GM20000 (cell line): ENCODE results near the gene TEX44.

Experiments
- DNase-seq: peaks from one replicate; pipeline ENCODE4 v3.0.0; 2012; ENCODE audit warnings: low spot score
- TF ChIP-seq, protein P1 (sequence below): IDR thresholded peaks from 2 replicates; pipeline ENCODE4 v1.5.1; 2012; ENCODE audit warnings: mild to moderate bottlenecking, control low read depth; ENCODE audit errors: extremely low read depth, missing control alignments

TEX44 gene

DNA sequence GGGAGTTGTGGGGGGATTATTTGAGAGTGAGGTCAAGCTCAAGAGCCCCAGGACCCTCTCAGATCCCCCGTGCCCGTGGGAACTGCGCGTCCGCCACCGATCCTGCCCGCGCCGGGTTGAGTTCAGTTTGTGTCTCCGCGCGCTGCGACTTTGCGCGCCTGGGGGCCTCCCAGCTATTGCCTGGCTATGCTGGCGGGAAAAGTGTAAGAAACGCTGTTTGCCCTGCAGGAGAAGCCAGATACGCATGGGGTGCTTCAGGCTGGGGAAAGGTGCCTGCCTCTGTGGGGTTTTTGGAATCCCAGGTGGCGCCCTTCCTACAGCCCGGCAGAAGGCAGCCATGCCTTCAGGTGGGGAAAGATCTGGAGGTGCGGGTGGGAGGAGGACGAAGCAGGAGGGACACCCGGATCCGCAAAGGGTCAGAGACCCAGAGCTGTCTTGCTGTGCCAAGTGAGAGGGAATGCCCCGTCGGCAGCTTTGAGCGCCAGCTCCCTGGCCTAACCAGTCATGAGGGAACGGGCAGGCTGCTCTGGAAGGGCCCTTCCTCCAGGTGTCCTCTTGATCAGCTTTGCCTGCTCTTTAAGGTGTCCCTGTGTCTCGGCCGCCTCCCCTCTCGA lies 22.5 kb downstream of the TEX44 start:
- peak; percentile 49 for DNase-seq
- TF ChIP-seq, protein P1, sequence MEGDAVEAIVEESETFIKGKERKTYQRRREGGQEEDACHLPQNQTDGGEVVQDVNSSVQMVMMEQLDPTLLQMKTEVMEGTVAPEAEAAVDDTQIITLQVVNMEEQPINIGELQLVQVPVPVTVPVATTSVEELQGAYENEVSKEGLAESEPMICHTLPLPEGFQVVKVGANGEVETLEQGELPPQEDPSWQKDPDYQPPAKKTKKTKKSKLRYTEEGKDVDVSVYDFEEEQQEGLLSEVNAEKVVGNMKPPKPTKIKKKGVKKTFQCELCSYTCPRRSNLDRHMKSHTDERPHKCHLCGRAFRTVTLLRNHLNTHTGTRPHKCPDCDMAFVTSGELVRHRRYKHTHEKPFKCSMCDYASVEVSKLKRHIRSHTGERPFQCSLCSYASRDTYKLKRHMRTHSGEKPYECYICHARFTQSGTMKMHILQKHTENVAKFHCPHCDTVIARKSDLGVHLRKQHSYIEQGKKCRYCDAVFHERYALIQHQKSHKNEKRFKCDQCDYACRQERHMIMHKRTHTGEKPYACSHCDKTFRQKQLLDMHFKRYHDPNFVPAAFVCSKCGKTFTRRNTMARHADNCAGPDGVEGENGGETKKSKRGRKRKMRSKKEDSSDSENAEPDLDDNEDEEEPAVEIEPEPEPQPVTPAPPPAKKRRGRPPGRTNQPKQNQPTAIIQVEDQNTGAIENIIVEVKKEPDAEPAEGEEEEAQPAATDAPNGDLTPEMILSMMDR = no peak

DNA sequence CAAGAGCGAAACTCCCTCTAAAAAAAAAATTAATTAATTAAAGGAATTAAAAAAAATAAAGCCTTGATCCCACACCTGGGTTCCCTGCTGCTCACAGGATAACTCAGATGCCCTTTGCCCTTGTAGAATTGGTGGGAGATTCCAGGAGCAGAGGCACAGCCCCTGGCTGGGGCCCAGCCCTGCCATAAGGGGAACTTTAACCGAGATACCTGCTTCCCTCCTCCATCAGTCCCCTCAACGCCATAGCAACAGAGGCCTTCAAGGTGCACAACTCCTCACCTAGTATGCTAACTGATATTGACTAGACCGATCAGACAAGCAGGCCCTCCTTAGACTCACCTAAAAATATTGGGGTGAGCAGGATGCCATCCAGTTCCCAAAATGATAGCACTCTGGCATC lies 23.6 kb downstream of the TEX44 start:
- TF ChIP-seq, protein P1 = no peak
- no peak for DNase-seq

DNA sequence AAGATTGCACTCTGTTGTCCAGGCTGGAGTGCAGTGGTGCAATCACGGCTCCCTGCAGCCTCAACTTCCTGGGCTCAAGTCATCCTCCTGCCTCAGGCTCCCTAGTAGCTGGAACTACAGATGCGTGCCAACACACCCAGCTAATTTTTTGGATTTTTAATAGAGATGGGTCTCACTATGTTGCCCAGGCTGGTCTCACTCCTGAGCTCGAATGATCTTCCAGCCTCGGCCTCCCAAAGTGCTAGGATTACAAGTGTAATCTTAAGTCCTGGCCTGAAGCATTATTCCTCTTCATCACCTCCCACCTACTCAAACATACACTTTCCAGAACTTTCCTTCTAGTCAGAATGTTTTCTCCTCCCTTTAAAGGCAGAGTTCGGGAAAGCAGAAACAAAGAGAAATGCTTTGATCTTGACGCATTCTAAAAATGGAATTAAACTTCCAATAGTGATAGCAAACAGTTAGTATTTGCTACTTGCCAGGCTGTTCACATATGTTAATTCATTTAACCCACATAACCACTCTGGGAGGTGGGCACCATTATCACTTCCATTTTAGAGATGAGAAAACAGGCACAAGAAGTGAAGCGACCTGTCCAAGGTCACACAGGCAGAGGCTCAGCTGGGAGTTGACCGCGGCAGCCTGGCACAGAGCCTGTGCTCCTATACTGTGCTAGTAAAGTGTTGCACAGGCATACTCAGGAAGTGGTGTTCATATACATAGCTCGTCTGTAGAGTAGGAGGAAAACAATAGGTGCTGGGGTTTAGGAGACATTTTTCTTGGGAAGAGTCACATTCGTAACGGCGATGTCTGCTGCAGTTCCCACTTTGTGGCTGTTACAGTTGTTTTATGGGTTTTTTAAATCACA lies 24.6 kb downstream of the TEX44 start:
- no peak for DNase-seq
- TF ChIP-seq, protein P1 = no peak

DNA sequence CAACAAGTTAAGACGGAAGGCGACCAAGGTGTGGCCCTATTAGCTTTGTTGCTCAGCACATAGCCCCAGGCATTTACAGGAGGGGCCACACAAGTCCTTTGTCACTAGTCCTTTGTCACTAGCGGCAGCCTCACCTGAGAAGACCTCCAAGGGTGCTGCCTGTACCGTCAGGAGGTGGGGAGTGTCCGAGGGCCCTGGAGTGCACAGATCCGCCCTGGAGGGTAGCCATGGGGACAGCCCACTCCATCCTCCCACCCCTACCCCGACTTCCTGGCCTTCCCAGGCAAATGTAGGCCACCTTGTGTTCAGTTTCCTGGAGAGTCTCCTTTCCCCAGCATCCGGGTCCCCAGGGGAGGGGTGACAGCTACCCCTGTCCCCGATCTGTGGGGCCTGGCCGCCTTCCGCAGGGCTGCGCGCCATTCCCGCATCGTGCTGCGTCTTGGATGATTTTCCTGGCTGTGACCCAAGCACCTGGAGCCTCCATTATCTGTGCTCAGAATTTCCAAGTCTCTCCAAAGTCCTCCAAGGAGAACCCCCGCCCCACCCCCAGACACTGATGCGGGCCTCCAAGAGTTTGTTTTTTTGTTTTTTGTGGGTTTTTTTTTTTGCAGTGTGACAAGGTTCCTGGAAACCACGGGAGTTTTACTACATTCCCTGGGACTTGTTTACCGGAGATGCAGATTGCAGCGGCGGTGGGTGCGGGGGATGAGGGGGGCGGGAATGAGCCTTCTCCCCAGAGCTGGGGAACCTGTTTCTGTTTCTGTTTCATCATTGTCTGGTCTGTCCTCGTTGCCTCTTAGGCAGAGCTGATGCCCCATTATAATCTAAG lies 28.6 kb downstream of the TEX44 start:
- TF ChIP-seq, protein P1 = no peak
- no peak for DNase-seq

DNA sequence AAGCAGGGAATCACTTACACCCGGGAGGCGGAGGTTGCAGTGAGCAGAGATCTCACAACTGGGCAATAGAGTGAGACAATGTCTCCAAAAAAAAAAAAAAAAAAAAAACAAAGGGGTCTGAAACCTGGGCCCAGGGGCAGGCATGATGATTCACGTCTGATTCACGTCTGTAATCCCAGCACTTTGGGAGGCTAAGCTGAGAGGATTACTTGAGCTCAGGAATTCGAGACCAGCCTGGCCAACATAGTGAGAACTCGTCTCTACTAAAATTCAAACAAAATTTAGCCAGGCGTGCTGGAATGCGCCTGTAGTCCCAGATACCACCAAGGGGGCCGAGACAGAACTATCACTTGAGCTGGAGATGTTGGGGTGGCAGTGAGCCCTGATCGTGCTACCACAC lies 30.3 kb downstream of the TEX44 start:
- TF ChIP-seq, protein P1 = no peak
- no peak for DNase-seq

DNA sequence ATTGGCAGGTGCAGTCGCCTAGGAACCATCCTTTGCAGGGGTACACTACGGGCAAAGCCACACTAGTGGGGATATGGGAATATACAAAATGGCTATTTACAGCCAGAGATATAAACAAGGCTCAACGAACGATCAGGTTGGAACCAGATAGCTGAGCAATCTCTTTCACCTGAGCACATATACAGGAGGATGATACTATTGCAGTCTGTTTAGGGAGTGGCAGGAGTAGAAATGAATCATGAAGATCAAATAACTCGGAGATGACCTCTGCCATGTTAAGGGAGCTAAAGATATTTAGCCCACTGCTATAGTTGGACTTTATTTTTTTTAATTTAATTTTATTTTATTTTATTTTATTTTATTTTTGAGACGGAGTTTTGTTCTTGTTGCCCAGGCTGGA lies 33.8 kb downstream of the TEX44 start:
- no peak for DNase-seq

More for the DNA sequence above, 33.8 kb downstream of the TEX44 start:
- TF ChIP-seq, protein P1 = no peak
